C4-2B (cell line): Measurements from ENCODE around the gene SPANXA1.
"Not testable (repeated sequence)": the region's sequence is repeated elsewhere in the genome, so short reads cannot be mapped to it uniquely, and the experiment has no call there.

Experiments used
- ZFX ChIP-seq: fragments of 450-650 bp; IDR thresholded peaks from 2 replicates; pipeline ENCODE4 v1.6.1; 2017
- TF ChIP-seq, protein P1 (sequence below): fragments of 450-650 bp; conservative IDR thresholded peaks from 2 replicates; pipeline ENCODE4 v1.5.1; 2017; ENCODE audit warnings: mild to moderate bottlenecking

DNA sequence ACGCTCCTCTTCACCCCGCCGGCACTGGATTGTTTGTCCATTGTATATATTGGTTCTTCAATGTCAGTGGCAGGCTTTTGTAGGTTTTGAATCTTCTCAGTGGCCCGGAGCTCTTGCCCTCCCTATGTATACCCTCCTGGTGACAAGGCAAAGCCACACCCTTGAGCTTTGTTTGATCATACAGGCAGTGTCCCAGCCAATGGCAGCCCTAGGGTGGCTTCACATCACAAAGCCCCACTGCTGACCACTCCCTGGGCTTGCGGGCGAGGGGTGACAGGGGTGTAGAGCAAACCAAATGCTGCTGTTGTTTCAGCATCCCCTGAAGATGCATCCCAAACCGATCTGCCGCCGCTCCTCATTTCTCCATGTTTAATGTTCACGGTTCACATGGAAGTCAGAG is at the start of gene SPANXA1:
- TF ChIP-seq, protein P1, sequence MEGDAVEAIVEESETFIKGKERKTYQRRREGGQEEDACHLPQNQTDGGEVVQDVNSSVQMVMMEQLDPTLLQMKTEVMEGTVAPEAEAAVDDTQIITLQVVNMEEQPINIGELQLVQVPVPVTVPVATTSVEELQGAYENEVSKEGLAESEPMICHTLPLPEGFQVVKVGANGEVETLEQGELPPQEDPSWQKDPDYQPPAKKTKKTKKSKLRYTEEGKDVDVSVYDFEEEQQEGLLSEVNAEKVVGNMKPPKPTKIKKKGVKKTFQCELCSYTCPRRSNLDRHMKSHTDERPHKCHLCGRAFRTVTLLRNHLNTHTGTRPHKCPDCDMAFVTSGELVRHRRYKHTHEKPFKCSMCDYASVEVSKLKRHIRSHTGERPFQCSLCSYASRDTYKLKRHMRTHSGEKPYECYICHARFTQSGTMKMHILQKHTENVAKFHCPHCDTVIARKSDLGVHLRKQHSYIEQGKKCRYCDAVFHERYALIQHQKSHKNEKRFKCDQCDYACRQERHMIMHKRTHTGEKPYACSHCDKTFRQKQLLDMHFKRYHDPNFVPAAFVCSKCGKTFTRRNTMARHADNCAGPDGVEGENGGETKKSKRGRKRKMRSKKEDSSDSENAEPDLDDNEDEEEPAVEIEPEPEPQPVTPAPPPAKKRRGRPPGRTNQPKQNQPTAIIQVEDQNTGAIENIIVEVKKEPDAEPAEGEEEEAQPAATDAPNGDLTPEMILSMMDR = not testable (repeated sequence)
- not testable (repeated sequence) for TF ChIP-seq ZFX
